Body of pancreas (tissue), 4 donors: Measurements from ENCODE around the gene BANP. TPM values are rescaled to one million over a fixed set of nuclear protein-coding genes. Genes with fewer than 3 reads are reported as not detected.

Source experiments
- ATAC-seq: fragments of 150-250 bp; one replicate; pipeline ENCODE4 v1.9.1; 2016
- DNase-seq, 4 donors: peaks; one replicate each; pipeline ENCODE4 v3.0.0-alpha.2; 2019
- H3K27ac ChIP-seq, 4 donors: fragments of 200-600 bp; sonication (generic); 1 replicate in 3 of 4; 2 replicates in 1 of 4; pipeline versions ENCODE4 v1.5.1 to v1.6.1; 2016 to 2019; ENCODE audit warnings: mild to moderate bottlenecking in 1 of 4, mixed read lengths in 1 of 4, moderate library complexity in 1 of 4
- H3K27me3 ChIP-seq, 2 donors: fragments of 200-600 bp; sonication (generic); one replicate each; pipeline ENCODE4 v1.6.0; 2016; ENCODE audit warnings: mild to moderate bottlenecking in 1 of 2
- H3K36me3 ChIP-seq, 2 donors: fragments of 200-600 bp; sonication (generic); replicated peaks in 1 of 2; 2 replicates each; pipeline ENCODE4 v1.5.1; 2016; ENCODE audit warnings: low read depth in 2 of 2; ENCODE audit not compliant: insufficient read depth in 1 of 2
- H3K4me1 ChIP-seq: fragments of 200-600 bp; sonication (generic); one replicate; pipeline ENCODE4 v1.6.0; 2016
- H3K4me3 ChIP-seq, 2 donors: fragments of 200-600 bp; sonication (generic); 1 replicate in 1 of 2; 2 replicates in 1 of 2; pipeline ENCODE4 v1.5.1; 2016 to 2019
- H3K9me3 ChIP-seq, 3 donors: fragments of 200-600 bp; sonication (generic); 1 replicate in 2 of 3; 2 replicates in 1 of 3; pipeline ENCODE4 v1.5.1; 2016
- CTCF ChIP-seq, 7 experiments: fragments of 450-650 bp in 4 of 7; fragments of 200-600 bp in 3 of 7; sonication (generic) in 3 of 7; IDR thresholded peaks; one replicate each; pipeline ENCODE4 v1.5.1; 2016 to 2019; ENCODE audit warnings: antibody characterized with exemption in 7 of 7
- POLR2A ChIP-seq, 3 donors: fragments of 450-650 bp; IDR thresholded peaks; one replicate each; pipeline ENCODE4 v1.6.1; 2016; ENCODE audit warnings: antibody characterized with exemption in 3 of 3, mild to moderate bottlenecking in 2 of 3
- WGBS, 2 donors: methylation state at CpG; one replicate each; pipeline ENCODE4 v1.1.5; 2017; 5-methylcytosine and 5-hydroxymethylcytosine counted together
- intact Hi-C: fragments of 100-400 bp; cut with DNase I; formaldehyde crosslinking; loops from one replicate; pipeline ENCODE4 v1.15.1; 2023
- small RNA-seq: library from RNA; depleted of rRNA; stranded (forward); fragments of <200 nt; gene quantifications from one replicate; pipeline ENCODE3, GENCODE V24; 2016
- total RNA-seq, 2 donors: library from RNA; depleted of rRNA; stranded (reverse); fragments of >200 nt; gene quantifications; one replicate each; pipeline ENCODE4 v1.1.0, GENCODE V29; 2016

BANP gene
- total RNA-seq, 2 donors from 2014 or later: 19.1 to 20.2 TPM

- Histone ChIP-seq H3K27ac (no peak overlapping the region), H3K27me3 (no peaks in the 10 kb centered on the region), H3K9me3 (no peaks in the 10 kb centered on the region), H3K4me1 (peaks cover 7% of the 10 kb centered on the region), H3K4me3 (no peak overlapping the region), H3K36me3 (no peaks in the 10 kb centered on the region)
- no peak for DNase-seq
- TF ChIP-seq POLR2A (IDR thresholded peaks at IDR 0.05) (no peak), CTCF (IDR thresholded peaks at IDR 0.05) (no peak)
- 89 to 91% methylated on average over 42 of the region's 42 CpGs for WGBS, 2 donors
- intact Hi-C loops: no loop called here
- ATAC-seq: no peak
These were observed 170.8 kb downstream of the BANP start for GRCh38 chr16:88121886-88122580.

Small RNA genes within 50 kb of the gene (small RNA-seq; reads per million reads assigned to genes)
- gene AC127455.1: not detected

Other genes starting within 250 kb of the BANP start
- gene KLHDC4, start 185.4 kb upstream of the BANP start, total RNA-seq: 10 to 100 TPM; 25.4 to 82.1 TPM
- 1 to 10 TPM; 1.6 to 3.4 TPM for gene SLC7A5, start 81.9 kb upstream of the BANP start, total RNA-seq
- not detected for gene CA5A, start 14.9 kb upstream of the BANP start, total RNA-seq